ENCODE data around the gene ELF3.

The ELF3 gene

DNA sequence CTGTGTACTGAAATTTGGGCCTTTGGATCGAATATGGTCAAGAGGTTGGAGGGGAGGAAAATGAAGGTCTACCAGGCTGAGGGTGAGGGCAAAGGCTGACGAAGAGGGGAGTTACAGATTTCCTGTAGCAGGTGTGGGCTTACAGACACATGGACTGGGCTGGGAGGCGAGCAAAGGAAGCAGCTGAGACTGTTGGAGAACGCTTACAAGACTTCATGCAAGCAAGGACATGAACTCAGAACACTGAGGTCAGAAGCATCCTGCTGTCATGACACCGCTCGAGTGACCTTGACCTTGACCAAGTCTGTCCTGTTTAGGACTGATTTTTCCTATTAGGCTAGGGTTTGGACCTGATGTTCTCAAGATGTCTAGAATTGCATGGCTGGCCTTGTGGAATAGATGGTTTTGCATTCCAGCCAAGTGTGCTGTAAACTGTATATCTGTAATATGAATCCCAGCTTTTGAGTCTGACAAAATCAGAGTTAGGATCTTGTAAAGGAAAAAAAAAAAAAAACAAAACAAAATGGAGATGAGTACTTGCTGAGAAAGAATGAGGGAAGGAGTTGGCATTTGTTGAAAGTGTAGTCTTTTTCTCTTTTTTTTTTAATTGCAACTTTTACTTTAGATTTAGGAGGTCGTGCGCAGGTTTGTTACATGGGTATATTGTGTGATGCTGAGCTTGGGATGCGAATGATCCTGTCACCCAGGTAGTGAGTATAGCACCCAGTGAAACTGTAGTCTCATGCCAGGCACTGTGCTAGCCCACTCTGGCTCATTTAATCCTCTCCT is 5.8 kb downstream of the ELF3 start:
- no peak overlapping the region for H3K27ac ChIP-seq
- no peak for TF ChIP-seq ZFX (IDR thresholded peaks at IDR 0.05)
- TF ChIP-seq, protein P1, sequence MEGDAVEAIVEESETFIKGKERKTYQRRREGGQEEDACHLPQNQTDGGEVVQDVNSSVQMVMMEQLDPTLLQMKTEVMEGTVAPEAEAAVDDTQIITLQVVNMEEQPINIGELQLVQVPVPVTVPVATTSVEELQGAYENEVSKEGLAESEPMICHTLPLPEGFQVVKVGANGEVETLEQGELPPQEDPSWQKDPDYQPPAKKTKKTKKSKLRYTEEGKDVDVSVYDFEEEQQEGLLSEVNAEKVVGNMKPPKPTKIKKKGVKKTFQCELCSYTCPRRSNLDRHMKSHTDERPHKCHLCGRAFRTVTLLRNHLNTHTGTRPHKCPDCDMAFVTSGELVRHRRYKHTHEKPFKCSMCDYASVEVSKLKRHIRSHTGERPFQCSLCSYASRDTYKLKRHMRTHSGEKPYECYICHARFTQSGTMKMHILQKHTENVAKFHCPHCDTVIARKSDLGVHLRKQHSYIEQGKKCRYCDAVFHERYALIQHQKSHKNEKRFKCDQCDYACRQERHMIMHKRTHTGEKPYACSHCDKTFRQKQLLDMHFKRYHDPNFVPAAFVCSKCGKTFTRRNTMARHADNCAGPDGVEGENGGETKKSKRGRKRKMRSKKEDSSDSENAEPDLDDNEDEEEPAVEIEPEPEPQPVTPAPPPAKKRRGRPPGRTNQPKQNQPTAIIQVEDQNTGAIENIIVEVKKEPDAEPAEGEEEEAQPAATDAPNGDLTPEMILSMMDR (conservative IDR thresholded peaks at IDR 0.05): no peak

DNA sequence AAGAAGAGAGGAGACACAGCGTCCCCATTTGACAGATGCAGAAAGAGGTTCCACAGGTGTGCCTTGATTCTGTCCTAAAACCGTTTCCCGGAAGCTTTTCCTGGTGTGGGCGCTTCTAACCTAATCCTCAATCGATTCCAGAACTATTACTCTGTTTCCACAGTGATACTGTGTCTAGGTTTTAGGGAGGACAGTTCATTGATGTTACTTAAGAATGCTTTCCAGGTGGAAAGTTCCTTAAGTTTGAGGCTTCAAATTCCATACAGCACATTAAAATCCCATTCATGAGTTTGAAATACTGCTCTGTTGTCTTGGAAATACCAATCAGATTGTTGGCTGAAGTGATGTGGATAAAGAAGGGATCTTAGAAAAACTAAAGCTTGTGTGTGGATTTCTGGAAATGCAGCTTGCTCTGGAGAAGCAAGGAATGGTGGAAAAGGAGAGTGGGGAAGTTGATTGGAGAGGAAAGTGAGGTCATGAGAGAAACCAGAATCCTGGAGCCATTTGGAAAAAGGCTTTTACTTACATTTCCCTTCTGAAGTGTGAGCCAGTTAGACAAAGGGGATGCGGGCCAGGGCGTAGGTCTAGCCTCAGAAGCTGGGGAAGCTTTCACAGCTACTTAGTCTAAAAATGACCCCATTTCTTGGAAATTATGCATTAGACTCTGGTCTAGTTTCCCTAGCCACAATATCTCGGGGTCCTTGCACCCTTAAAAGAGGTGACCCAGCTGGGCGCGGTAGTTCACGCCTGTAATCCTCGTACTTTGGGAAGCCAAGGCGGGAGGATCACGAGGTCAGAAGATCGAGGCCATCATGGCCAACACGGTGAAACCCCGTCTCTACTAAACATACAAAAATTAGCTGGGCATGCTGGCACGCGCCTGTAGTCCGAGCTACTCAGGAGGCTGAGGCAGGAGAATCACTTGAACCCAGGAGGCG is 6.7 kb downstream of the ELF3 start:
- H3K27ac ChIP-seq: peak overlapping the region; percentile 82
- TF ChIP-seq, protein P1 (conservative IDR thresholded peaks at IDR 0.05): no peak
- no peak for TF ChIP-seq ZFX (IDR thresholded peaks at IDR 0.05)

DNA sequence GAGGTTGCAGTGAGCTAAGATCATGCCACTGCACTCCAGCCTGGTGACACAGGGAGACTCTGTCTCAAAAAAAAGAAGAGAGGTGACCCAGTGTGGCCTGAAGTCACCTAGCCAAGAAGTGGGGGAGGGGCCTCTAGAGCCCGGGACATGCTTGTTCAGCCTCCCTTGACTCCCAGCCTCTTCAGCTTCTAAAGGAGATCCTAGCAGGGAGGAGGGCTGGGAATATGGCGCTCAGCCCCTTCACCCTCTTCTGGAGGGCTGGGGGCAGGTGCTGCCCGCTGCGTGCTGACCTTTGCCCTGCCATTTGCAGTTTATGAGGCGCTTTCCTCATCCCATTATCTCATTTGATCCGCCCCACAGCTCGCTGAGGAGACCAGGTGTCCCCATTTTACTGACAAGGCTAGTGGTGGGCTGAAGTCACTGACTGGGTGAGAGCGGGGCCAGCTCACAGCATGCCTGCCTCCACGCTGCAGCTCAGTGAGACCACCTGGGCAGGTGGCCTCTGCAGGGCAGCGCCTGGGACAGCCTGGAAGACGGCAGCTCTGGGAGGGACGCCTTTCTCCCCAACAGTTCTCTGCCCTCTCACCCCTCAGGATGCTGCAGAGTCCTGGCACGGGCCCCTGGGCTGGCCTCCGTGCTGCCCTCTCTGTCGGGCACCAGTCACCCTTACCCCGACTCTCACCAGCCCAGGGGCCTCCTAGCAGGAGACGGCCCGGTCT is 7.5 kb downstream of the ELF3 start:
- TF ChIP-seq, protein P1 (conservative IDR thresholded peaks at IDR 0.05): no peak
- no peak for TF ChIP-seq ZFX (IDR thresholded peaks at IDR 0.05)
- peak overlapping the region; percentile 82 for H3K27ac ChIP-seq

DNA sequence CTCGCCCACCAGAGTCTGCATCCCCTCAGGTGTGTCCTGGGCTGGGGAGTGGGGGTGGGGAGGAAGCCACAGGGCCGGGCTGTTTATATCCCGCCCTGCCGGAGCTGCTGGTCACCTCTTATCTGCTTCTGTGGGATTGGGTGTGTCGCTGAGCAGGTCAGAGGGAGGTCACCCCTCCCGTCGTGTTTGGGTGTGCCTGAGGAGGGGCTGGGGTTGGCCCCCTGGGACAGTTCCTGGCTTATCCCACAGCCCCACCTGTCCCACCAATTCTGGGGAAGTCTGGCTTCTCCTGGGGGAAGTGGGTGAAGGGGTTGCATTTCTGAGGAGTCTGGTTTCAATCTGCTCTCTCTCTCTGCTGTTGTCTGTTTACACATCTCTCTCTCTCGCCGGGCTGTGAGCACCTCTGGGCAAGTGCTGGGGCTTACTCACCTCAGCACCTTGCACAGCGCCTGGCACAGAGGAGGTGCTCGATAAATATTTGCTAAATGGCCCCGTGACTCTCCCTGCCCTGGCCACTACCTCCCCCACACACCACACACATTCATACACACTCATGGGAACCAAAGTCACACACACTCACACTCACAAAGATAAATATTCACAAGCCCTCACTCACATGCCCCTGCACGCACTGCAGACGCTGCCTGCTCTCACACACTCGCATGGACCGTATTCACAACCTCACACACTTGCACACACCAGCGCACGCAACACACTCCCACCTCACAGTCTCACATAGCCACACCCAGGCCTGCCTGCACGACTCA is 8.3 kb downstream of the ELF3 start:
- TF ChIP-seq, protein P1 (conservative IDR thresholded peaks at IDR 0.05): no peak
- TF ChIP-seq ZFX (IDR thresholded peaks at IDR 0.05): no peak

DNA sequence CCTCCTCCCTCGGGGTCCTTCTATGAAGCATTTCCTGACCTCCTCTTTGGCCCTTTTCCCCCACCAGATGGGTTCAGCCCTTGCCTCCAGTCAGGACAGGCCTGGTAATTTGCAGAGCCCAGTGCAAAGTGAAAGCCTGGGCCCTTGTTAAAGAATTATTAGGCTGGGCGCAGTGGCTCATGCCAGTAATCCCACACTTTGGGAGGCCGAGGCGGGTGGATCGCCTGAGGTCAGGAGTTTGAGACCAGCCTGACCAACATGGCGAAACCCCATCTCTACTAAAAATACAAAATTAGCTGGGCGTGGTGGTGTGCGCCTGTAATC is 8.8 kb downstream of the ELF3 start:
- peak; percentile 22; the same call in 1 of the 2 replicates for TF ChIP-seq ZFX (IDR thresholded peaks at IDR 0.05)
- peak overlapping the region; percentile 82 for H3K27ac ChIP-seq

More for the DNA sequence above, 8.3 kb downstream of the ELF3 start:
- H3K27ac ChIP-seq: peak overlapping the region; percentile 82

DNA sequence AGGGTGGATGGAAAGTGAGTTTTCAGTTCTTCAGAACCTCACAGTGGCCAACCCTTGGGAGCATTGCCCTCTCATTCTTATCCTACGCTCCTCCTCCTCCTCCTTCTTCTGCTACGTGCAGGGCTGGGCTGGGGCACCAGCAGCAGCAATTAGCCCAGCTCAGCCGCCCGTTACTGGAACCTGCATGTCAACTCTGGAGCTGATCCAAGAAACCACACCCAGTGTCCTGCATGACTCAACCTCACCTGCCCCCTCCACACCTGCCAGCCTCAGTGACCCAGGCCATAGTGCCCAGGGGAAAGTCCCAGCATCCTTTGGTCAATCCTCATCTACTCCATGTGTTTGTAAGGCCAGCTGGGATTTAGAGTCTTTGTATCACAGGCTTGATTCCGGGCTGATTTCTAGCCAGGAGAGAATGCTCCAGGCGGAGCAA is 12.6 kb downstream of the ELF3 start:
- H3K27ac ChIP-seq: no peak overlapping the region
- TF ChIP-seq ZFX (IDR thresholded peaks at IDR 0.05): no peak
- TF ChIP-seq, protein P1 (conservative IDR thresholded peaks at IDR 0.05): no peak

DNA sequence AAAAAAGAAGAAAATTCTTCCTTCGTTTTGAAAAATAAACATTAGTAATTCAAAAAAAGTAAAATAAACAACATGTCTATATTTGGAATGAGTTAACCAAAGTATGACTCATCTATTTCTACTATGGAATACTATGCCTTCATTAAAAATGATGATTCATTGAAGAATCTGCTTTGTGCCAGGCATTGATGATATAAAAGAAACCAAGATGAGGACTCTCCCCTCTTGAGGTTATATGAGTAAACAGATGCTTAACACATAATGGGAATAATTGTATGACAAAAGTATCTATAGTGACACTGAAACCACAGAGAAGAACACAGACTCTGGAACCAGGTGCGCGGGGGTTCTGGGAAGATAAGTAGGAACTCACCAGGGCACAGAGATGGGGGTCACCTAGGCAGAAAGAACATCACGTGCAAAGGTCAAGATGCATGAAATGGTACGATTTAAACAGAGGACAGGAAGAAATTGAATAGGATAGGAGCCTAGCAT is 18.8 kb downstream of the ELF3 start:
- TF ChIP-seq, protein P1 (conservative IDR thresholded peaks at IDR 0.05): no peak
- TF ChIP-seq ZFX (IDR thresholded peaks at IDR 0.05): no peak
- no peak overlapping the region for H3K27ac ChIP-seq
